Measurements from ENCODE around the gene C22orf23.
"Not testable (repeated sequence)": the region's sequence is repeated elsewhere in the genome, so short reads cannot be mapped to it uniquely, and the experiment has no call there.

Gene C22orf23

DNA sequence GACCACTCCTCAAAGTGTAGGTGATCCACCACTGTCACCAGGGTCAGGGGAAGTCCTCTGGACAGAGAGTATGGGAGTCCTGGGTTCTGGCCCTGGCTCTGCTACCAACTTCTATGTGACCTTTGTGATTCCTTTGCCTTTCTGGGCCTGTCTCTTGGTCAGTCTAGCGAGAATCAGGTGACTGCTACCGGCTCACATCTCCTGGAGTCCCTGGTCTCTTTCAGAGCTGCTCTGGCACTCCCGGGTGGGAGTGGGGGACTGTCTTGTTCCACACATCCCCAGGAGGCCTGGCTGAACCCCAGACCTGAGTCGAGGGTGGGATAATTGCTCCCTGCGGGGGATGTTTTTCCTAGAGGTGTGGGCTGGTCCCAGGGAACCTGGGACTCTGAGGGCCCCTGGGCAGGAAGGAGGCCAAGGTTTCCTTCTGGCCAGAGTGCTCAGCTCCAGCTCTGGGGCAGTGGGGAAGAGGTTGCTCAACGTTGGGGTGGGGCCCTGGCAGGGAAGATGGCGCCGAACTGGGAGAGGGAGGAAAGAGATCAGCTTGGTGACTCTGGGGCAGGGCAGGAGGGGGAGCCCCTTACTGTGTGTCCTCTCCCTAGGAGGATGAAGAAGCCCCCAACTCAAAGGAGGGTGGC lies 28.9 kb upstream of the C22orf23 start:
- no peak for DNase-seq

DNA sequence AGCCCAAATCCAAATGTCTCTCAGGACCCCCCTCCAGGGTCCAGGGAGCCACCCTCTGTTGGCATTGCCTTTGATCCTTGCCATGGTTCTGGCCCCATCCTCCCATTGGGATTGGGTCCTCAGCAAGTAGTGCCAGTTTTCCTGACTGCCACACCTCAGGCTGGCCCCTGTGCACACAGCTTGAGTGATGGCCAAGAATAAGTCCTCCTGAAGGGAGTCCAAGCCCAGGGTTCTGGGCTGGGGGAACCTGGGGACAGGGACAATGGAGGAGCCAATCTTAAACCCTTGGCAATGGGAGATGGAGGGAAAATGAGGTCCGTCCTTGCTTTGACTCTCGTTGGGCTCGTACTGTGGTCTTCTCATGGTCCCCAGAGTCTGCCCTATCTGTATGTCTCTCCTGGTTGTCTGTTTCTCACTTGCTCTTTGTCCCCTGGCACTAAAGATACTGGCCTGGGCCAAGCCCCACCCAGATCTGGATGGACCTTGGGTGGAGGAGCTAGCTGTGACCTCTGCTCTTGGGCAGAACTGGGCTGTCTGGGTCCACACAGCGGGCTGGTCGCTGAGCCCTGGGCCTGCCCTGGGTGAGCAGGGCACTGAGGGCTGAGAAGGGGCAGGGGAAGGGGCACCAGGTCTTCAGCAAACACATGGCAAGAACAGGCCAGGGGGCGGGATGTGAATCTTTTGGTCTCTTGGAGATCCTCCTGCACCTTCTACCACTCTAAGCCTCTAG lies 28.0 kb upstream of the C22orf23 start:
- DNase-seq: no peak

DNA sequence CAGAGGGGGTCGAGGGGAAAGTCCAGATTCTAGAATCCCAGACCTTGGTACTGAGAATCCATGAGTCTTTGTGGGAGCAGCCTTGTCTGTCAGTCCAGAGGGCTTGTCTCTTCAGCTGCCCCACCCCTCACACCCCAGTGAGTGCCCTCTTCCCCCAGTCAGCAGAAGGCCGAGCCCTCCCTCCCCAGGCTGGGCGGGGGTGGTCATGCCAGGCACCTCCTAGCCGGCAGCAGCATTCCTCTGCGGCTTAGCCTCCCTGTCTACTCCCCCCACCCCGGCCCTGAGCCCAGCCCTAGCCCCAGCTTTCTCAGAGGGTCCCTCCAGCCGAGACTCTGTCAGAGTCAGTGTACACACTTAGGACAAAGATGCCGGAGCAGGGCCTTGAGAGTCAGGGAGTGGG lies 26.4 kb upstream of the C22orf23 start:
- no peak for DNase-seq

DNA sequence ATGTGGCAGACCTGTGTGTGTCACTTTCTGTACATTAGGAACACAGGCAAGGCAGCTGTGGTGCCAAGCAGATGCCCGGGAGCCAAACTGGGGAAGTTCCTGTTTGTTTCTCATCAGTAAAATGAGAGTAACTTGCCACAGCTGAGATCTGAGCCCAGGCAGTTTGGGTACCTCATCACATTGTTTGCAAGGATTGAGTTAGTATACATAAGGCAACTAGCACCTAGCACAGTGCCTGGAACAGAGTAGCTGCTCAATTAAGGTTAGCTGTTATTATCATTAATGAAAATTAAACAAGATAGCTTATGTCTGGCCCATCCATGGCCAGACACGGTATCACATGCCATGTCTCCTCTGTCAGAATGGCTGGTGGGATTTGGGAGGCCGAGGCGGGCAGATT lies 23.1 kb upstream of the C22orf23 start:
- no peak for DNase-seq

DNA sequence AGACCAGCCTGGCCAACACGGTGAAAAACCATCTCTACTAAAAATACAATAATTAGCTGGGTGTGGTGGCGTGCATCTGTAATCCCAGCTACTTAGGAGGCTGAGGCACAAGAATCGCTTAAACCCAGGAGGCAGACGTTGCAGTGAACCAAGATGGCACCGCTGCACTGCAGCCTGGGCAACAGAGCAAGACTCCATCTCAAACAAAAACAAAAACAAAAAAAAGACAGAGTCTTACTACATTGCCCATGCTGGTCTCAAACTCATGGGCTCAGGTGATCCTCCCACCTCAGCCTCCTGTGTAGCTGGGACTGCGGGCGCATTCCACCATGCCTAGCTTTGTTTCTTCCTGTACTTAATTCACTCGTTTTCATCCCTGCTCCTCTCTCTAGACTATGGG lies 22.6 kb upstream of the C22orf23 start:
- DNase-seq: not testable (repeated sequence)

DNA sequence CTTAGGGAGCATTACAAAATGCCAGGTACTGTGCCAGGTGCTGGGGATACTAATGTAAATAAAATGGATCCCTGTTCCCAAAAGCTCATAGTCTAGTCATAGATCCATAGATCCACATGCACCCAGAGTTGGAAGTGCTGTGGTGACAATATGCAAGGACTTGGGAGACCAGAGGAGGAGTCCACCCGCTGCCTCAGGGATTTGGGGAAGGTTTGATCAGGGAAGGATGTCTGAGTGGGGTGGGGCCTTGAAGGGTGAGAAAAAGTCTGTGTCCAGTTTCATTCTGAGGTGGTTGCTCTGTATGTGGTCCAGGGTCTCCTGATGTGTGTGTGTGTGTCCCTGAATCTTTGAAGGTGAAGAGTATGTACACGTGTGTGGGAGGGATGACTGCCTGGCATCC lies 21.8 kb upstream of the C22orf23 start:
- no peak for DNase-seq

DNA sequence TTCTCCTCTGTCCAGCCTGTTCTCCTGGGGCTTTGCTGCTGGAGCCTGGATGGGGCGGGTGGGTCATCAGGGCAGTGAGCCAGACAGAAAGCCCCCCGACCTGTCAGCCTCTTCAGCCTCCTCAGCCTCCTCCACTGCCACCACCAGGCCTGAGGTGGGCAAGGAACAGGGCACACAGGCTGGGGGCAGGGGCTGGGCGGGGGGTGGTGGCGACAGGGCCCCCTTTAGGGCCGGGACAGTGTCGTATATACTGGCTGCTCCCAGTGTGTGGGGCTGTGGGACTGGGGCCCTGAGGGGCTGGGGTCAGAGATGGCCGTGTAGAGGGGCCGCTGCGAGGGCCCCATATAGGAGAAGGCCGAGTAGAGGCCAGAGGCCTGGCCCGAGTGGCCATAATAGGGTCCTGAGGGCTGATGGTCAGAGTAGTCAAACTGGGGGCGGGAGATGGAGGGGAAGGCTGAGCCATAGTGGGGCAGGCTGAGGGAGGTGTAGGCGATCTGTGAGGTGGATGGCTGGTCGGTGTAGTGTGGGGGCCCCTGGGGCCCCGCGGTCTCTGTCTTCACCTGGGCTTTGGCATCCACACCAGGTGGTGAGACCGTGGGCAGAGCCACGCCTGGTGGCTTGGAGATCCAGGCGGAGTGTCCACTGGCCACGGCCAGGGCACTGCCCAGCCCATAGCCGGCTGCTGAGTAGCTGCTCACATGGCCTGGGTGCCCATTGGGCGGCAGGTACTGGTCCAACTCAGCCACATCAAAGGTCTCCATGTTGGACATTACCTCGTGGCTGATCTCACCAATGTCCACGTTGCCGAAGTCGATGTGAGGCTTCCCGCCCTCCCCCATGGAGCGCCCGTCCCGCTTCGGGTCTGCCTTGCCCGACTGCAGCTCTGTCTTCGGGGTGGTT lies 20.1 kb upstream of the C22orf23 start:
- DNase-seq: no peak

DNA sequence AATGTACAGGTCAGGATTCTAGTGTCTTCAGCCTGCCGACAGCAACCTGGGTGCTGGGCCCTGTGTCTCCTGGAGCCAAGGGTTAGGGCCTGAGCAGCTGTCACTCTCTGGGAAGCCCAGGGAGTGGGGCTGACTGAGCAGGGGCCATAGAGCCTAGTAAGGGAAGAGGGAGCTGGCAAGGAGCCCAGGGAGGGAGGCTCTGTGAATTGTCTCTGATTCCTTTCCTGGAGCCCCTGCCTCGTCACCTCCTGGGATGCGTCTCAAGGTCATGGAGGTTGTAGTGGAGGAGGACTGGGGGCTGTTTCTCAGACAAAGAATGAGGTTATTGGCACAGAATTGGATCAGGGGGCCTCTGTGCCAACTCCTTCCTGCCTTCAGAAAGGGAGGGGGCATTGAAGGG lies 19.1 kb upstream of the C22orf23 start:
- no peak for DNase-seq

DNA sequence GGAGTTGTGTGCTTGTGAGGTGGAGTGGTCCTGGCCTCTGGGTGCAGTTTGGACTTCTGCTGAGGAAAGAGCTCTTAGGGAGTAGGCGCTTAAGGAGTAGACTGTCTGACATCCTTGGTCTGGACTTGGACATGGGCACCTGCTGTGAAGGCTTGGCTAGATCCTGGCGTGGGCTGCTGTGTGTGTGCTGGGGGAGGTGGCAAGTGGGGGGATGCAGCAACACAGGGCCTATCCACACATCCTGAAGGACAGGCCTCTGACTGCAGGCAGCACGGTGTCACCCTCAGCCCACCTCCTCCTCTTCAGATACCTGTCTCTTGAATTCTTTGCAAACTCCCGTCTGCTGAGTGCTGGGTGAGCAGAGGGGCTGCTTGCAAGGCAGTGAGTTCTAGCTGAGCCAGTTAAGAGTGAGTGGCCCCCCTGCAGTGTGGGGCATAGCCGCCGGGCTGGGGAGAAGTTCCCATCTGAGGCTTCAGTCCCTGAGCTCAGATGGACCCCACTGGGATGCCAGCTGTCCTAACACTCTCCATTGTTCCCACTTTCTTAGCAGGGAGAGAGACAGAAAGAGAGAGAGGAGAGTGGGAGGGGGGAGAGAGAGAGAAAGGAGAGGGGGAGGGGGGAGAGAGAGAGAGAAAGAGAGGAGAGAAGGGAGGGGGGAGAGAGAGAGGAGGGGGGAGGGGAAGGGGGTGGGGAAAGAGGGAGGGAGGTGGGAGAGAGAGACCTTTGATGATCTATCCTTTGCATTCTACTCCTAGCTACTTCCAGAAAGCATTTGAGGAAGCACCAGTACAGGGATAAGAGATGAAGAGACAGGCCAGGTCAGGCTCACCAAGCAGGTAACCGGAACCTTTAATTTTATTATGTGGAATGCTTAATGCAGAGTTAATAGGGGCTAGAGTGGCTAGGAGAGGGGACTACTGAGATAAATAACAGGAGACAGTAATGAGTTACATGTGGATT lies 18.4 kb upstream of the C22orf23 start:
- DNase-seq: no peak

DNA sequence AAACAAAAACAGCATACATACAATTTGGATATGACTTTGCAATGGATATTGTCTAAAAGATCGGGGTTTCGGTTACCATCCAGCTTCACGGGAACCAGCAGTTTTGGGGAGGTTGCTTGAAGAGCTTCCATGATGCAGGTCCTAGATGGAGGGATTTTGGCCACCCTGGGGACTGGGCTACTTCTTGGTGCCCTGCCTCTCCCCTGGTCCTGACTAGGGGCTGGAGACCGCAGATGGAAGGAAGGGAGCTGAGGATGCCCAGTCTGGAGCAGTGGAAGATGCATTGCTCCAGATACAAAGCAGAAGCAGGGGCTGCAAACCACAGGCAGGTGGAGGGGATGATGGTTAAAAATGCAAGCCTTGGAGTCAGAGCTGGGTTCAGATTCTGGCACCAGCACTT lies 17.5 kb upstream of the C22orf23 start:
- DNase-seq: no peak

DNA sequence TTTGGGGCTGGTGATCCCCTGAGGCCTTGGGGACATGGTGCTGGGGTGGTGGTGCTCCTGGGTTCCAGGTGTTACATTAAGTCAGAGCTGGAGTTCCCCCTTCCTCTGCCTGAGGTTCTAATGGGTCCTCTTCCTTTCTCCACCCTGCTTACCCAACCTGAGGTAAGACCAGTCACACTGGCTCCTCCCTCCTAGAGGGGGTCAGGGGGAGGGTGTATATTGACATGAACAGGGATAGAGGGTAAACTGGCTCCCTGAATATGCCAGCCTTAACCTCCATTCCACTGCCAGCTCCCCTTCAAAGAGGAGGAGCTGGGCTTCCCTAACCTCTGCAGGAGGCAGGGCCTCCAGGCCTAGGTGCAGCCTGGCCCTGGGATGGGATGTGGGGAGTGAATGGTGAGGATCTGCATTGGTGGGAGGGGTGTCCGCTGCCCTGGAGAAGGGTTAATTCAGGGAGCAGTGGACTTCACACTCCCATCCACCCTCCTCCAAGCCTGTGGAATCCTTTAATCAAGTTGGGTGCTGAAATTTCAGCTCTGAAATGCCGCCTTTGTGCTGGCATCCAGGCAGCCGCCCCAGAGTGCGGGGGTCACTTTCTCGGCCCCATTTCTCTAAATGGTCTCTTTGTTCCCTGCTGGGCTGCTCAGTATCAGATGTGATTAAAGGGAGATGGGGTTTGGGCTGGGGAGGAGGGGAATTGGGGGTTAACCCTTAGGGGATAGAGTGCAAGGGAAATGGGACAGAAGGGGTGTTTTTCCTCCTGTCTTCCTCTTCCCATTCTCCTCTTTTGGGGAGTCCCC lies 15.3 kb upstream of the C22orf23 start:
- no peak for DNase-seq

DNA sequence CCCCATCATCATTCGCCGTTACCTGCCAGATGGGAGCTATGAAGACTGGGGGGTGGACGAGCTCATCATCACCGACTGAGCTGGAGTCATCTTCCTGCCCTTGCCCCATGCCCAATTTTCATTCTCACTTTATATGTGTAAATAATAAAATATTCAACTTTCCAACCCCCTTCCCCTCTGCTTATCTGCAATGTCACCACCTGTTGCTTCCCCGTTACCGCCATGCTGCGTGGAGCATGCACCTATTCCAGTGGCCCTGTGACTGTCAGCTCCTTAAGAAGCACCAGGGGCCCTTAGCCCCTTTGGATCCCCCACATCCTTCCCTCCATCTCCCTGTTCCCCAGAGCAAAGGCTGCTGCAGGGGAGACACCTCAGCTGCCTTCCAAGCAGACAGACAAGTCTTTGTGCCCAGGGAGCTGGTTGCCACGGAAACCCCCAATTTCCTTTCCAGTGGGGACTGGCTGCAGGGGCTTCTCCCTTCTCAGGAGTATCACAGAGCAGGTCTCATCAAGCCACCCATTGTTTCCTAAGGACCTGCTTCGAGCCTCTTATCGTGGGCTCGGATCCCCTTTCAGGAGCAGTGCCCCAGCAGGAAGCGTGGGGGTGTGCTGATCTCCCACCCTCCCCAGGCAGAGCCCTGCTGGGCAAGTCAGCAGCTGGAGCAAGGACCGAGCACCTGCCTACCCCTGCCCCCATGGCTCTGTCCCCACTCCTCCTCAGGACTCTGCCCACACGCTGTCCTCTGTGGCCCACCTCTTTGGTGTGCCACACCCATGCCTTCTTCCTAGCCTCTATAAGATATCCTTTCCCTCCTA lies 14.4 kb upstream of the C22orf23 start:
- no peak for DNase-seq

DNA sequence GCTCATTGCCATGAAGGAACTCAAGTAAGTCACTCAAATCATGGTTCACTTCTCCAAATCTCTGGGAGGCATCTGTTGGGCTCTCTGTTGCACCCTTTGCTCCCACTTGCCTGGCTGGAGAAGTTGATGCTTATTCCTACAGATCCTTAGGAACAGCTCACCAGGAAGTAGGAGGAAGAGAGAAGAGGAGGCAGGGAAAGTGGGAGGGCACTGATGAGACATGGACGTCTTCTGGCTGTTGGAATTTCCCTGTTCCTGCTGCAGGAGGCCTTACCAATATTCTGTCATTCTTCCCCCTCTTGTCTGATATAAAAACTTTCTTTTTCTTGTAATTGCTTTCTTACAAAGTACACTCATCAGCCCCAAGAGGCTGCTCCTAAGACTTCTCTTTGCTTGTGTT lies 13.7 kb upstream of the C22orf23 start:
- DNase-seq: no peak

DNA sequence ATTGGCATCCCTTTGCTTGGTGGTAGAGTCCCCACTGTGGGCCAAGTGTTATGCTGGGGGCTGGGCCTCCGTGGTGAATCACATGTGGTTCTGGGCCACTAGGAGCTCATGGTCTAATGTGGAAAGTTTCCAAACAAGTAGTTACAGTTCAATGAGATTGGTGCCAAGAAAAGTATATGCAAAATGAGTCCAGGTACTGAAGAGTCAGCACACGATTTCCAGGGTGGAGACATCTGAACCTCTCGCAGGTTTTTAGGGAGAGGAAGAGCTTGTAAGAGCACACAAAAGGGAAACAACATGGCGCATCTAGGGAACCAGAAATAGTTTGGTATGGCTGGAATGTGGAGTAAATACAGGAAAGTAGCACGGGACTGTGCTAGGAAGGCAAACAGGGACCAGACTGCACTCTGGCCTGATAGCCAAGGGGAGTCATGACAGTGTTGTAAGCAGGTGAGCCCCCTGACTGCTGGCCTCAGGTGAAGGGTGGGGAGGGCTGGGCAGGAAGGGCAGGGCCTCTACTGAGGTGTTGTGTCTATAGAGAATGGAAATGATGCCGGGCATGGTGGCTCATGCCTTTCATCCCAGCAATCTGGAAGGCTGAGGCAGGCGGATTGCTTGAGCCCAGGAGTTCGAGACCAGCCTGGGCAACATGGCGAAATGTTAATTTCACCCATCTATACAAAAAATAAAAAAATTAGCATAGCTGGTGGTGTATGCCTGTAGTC lies 12.7 kb upstream of the C22orf23 start:
- DNase-seq: no peak

DNA sequence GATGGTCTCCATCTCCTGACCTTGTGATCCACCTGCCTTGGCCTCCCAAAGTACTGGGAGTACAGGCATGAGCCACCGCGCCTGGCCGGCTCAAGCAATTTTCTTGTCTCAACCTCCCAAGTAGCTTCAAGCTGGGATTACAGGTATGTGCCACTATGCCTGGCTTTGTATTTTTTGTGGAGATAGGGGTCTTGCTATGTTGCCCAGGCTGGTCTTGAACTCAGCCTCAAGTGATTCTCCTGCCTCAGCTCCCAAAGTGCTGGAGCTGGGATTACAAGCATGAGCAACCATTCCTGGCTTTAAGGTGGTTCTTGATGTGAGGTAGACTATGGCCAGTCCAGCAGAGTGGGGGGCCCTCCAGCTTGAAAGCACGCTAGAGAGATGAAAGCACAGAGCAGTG lies 7.7 kb upstream of the C22orf23 start:
- no peak for DNase-seq

DNA sequence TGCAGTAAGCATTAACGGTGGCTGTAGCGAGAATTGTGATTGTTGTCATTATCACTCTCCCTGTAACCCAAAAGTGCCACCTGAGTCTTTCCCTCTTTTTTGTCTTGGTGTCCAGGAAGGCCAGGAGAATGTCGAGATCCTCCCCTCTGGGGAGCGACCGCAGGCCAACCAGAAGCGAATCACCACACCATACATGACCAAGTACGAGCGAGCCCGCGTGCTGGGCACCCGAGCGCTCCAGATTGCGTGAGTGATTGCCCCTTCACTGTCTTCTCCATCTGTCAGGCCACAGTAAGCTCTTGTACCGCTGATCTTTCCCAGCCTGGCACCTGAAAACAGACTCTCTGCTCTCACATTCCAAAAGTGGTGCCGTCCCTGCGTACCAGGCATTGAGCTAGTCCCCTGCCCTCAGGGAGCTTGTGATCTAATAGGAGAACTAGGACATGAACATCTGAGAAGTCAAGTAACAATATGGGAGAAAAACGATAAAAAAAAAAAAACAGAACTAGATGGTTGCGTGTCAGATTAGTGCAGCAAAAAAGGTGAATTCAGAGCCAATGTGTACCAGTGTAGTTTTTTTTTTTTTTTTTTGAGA lies 5.9 kb upstream of the C22orf23 start:
- no peak for DNase-seq

DNA sequence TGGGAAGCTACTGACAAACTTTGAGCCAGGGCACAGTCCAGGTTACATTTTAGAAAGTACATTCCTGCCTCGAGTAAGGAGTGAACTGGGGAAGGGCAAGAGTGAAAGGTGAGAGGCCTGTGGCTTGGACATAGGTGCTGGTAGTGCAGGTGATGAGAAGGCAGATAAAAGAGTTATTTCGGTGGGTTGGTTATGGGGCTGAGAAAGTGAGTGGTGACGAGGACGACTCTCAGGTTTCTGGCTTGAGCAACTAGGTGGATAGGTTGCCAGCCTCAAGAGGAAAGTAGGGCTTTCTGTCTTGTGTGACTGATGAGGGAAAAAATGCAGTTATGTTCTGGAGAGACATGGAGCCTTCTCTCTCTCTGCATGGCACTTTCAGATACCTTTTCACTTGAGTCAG lies 3.8 kb upstream of the C22orf23 start:
- no peak for DNase-seq

DNA sequence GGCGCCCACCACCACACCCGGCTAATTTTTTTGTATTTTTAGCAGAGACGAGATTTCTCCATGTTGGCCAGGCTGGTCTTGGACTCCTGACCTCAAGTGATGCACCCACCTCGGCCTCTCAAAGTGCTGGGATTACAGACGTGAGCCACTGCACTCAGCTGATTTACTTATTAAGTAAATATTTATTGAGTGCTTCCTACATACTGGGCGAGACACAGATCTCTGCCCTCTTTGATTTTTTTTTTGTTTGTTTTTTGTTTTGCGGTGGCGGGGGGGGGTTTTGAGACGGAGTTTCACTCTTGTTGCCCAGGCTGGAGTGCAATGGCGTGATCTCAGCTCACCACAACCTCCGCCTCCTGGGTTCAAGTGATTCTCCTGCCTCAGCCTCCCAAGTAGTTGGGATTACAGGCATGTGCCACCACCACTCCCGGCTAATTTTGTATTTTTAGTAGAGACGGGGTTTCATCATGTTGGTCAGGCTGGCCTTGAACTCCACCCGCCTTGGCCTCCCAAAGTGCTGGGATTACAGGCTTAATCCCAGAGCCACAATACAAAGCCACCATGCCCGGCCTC lies 2.5 kb upstream of the C22orf23 start:
- not testable (repeated sequence) for DNase-seq

DNA sequence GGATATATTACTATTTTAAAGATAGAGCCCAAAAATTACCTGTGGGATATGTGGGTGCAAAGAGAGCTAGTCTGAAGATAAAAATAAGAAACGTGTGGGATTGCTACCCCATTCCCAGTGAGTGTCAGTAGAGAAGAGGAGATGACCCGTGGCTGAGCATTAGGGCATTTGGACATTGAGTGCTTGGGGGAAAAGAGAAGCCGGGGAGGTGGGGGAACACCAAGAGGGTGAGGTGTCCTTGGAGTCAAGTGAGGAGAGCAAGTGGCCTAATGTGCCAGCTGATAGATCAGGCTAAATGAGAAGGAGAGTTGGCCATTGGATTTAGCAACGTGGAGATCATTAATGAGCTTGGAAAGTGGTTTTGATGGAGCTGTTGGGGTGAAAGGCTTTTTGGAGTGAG lies 1.3 kb upstream of the C22orf23 start:
- DNase-seq: no peak
